HTR-8/SVneo (cell line): ENCODE results near the gene BOD1.

Experiments used
- DNase-seq: peaks from one replicate; pipeline ENCODE4 v3.0.0; 2011; ENCODE audit warnings: low spot score, mixed read lengths; ENCODE audit not compliant: insufficient read length
- FAIRE-seq: peaks from 2 replicates; lab custom pipeline; 2011; peaks lifted over from hg19 to GRCh38; lab: Jason Lieb, UNC

BOD1 gene

DNA sequence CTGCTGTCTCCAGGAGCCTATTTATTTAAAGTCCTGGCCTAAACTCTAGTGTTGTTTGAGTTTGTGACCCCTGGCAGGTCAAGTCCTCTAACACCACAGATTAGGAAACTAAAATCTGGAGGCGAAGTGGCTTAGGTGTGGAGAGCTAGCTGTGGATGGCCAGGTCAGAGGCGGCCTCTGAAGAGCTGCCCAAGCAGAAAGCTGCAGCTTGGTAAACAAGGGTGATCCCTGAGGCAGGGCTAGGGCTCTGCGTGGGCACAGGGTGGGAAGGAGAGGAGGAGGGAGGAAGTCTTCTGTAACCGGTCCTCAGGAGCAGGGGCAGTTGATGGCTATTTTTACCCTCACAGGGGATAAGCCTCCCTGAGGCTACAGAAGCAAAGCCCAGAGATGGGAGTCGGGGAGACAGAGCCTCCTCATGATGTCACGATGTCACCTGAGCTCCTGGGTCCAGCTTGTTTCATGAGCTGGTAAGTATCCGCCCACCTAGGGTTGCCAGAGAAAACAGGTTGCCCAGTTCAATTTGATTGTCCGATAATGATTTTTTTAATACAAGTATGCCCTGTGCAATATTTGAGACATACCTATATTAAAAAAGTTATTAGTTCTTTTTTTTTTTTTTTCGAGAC lies 25.9 kb upstream of the BOD1 start:
- DNase-seq (no peak), FAIRE-seq (no peak)

DNA sequence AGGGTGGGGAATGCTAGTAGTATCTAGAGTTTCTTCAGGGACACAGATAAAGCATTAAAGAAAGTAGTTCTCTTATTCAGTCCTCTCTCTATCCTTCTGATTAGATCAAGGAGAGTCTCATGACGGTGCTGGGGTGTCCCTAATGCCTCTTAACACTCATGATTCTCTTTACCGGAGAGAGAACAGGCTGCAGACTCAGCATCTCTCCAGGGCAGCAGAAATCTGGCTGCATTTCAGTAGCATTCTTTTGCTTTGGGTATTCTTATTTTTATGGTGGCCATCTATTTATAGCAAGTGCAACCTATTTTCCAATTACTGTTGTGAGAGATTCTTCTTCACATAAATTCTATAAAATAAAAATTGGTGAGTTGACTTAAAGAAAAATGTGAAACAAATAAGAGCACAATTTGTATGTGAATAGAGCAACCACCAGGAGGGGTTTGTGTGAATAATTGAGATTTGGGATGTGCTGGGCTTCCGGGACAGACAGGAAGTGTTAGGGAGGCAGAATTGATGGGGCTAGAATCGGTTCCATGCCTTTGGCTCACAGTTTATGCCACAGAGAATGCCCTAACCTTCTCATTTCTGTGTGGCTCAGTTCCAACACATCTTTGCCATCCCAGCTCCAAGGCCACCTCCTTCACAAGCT lies 23.8 kb upstream of the BOD1 start:
- DNase-seq (no peak), FAIRE-seq (no peak)

DNA sequence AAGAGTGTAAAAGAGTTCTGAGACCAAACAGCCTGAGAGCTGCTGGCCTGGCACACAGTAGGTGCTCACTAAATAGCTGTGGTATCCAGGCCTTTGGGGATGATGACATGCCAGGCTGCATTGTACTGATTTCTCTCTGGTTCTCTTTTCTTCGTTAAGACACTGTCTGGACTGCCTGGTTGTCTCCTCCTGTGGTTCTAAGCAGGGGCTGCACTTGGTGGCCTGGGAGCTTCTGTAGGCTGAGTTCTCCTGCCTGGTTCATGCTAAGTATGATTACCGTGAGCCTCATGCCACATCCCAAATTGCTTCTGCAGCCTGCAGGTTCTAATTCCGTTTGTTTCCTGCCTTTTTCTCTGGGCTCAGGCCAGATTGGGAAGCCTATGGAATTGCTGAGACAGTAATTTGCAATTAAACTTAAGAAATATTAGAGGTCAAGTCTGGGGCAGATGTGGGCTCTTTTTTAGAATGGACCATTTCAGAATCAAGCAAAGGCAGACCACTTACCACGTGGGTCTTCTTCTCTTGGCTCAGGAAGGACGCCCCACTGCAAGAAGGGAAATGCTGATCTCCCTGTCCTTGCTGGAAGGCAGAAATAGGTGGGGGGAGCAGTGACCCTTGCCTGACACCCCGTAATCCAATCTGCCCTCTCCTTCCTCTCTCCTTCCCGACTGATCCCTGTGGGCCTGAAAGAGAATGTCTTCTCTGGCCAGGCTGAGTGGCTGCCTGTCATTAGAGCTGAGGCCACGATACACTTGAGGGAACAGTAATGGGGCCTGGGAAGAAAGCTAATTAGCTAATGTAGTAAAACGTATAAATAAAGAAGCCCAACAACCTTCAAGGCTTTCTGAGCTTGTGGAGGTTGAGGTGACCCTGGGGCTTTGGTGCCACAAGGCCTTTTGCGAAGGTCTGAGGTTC lies 21.9 kb upstream of the BOD1 start:
- DNase-seq (no peak), FAIRE-seq (no peak)

DNA sequence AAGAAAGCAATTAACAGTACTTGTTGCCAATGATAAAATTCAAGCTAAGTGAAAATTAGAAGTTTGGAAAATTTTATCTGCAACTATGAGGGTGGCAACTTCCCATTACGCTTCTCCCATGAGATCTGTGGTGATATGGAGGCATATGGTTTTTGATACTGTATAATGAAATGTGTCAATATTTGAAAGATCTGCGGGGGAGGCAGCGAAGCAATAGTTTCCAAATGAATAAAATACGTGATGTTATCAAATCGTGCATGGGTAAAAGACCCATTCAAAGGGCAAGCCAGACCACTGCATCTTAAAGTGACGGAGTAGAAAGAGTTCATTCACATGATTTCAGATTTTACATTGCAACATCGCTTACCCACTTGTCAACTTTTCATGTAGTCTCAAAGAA lies 20.9 kb upstream of the BOD1 start:
- DNase-seq (no peak), FAIRE-seq (no peak)

DNA sequence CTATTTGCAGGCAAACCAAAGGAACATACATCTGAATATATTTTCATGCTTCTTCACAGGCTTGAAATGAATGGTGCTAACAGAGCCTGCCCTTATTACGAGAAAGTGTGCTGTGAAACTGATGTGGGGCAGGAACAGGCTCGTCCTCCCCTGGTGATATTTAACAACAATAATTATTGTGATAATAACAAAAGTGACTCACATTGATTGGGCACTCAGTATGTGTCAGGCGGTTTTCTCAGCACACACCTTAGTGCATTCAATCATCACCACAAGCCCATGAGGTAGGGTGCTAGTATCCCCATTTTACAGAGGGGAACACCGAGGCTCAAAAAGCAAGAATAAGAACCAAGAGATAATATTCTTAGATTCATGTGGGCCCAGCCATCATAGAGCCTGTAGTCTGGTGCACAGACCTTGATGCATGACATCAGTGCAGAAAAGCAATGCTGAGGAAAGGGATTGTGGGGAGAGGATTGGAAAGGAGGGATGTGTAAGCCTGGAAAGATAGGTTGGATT lies 18.1 kb upstream of the BOD1 start:
- FAIRE-seq = no peak
- no peak for DNase-seq

DNA sequence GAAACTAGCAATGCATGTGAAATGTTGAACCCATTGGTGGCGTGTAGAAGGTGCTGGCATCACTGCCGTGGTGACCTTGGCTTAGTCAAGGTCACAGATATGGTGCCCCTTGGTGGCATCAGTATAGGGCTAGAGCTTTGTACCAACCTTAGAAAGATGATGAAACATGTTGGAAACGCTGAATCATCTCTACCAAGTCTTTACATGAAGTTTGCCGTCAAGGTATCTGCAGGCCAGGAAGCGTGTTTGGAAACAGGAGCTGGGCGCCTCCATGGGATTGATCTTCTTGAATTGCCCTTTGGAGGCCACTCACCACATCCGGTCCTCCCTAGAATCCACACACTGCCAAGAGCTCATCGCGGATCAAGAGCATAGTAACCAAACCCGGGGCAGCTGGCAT lies 16.9 kb upstream of the BOD1 start:
- FAIRE-seq (no peak), DNase-seq (no peak)

DNA sequence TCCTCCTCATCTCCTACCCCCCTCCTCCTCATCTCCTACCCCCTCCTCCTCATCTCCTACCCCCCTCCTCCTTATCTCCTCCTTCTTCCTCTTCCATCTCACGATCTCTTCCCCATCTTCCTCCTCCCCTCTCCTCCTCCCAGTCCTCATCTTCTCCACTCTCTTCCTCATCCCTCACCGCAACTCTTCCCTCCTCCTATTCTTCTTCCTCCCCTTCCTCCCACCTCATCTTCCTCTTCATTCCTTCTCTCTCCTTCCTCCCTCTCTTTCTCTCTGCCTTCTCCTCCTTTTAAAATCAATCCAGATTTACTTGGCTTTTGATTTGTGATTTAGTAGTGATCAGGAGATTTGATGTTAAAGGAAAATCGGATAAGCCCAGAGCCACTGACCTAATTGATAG lies 15.0 kb upstream of the BOD1 start:
- DNase-seq = no peak
- no peak for FAIRE-seq

DNA sequence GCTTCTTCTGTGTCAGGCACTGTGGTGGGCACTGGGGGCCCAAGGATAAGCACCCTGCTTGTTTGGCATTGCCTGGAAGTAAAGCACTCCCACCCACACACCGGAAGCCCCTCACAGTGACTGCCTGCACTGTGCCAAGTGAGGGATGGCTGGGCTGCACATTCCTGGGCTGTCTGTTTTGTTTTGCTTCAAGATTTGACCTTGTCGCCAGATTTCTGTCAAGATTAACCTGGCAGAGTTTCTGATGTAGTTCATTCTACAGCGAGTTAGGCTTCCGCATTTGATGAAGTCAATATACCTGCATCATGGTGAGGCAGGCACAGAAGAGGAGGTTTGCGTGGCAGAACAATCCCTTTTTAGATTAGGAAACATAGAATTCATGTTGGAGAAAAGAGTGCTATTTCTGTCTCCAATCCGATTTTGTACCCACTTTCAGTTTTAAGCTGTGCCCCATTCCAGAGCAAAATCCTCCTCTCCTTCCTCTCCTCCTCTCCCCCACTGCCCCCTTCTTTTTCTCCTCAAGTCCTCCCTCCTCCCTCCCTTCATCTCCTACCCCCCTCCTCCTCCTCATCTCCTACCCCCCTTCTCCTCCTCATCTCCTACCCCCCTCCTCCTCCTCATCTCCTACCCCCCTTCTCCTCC lies 14.4 kb upstream of the BOD1 start:
- DNase-seq (no peak), FAIRE-seq (no peak)

DNA sequence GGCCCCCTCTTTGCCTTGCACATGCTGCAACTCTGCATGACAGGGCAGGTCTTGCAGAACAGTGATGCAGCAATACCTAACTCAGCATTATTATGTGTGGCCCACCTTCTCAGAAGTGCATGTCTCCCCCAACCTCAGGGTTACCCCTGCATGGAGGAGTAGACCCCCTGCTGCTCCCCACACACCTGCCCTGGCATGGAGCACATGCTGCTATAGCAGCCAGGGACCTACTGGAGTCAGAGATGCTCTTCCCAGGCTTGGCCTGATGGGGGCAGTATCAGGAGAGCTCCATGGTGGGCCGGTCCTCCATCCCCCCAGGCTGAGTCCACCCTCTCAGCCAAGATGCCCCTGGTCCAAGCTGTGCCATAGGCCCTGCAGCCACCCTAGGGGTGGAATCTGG lies 13.2 kb upstream of the BOD1 start:
- DNase-seq (no peak), FAIRE-seq (no peak)

DNA sequence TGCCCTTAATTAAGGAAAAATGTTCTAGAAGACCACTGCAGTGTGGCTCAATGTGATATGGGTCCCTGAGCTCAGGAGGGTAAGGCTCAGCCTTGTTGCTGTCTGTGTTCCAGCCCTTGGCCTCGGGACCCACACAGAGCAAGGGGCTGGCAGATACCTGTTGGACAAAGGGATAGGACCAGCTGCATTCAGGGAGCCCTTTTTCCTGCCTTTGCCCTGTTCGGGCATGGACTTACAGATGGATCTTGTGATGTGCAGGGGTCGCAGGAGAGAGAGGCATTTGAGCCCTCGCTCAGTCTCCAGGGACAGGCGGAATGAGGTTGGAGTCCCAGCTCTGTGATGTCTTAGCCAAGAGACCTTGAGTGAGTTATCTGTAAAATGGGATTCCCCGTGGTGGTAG lies 12.1 kb upstream of the BOD1 start:
- FAIRE-seq = no peak
- DNase-seq = no peak

DNA sequence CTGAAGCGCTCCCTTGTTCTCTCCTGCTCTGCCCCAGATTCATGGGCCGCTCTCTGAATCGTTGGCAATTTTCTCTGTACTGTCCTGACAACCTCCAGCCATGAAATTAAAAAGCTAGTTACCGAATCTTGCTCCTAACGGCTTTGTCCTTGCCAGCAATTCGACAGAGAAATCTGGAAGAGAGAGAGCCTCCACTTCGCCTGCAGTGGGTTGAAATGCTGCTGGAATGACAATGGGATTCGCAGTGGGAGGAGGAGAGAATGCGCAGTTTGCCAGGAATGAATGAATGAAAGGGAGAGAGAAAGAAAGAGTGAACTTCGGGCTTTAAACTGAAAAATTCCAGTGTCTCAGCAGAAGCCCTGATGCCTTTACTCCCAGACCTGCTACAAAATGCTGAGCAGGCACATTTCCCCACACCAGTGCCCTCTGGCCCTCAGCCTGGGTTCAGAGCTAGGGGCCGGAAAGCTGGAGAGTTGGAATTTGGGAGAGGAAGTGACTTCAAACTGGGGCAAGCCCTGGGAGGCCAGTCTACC lies 11.5 kb upstream of the BOD1 start:
- DNase-seq (no peak), FAIRE-seq (no peak)

DNA sequence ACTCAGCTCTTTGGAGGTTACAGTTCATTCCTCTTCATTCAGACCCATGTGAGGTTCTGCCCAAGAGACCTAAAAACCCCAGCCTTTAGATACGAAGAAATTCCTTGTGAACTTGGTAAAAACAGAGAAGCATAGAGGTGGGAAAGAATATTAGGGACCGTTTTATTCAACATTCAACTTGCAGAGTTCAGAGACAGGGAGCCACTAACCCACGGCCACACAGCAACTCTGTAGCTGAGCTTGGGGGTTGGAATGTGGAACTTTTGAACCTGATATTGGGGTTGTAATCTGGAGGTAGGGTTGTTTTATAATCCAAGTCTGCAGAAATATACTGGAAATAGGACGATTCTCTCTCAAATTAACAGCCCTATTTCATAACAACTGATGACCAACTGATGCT lies 10.8 kb upstream of the BOD1 start:
- FAIRE-seq = no peak
- no peak for DNase-seq

DNA sequence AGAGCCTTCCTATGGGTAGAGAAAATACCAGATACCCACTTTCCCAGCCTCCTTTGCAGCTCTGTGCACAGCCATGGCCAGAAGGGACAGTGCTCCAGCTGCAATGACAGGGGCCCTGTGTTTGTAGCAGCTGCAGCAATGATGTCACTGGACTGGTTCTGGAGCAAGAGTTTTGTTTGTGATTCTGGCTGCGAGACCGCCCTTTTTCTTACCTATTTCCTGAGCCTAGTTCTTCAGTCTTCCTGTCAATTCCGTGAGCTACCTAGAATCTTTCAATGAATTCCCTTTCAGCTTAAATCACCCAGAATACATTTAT lies 10.0 kb upstream of the BOD1 start:
- FAIRE-seq (no peak), DNase-seq (no peak)

DNA sequence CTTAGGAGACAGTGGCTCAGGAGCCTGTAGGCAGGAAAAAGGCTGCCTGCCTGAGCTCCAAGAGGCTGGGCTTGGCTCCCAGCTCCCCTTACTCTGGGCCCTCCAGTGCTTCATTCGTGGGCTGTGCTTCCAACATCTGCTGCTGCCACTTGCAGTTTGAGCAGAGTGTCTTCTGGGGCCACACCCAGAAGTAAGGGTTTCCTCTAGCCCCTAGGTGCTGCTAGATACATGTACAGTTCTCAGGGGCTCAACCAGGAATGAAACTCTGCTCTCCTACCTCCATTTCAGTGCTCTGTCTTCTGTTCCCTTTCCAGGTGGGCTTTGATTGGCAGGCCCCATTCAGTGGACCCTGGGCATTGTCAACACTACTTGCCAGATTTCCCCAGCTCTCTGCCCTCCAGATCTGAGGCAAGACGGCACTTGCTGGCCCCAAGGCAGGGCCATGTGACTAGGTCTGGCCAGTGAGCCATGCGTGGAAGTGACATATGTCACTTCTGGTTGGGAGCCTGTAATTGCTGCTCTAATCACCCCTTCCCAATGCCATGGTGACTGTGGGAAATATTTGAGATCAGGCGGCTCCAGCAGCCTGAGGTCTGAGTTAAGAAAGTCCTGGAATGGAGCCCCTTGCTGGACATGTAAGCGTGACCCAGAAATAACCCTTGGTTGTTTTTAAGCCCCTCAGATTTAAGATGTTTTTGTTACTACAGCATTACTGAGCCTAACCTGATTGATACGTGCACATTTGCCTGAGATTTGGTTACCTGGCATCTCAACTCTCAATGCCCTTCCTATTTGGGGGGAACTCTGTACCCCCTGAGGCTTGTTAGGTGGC lies 9.4 kb upstream of the BOD1 start:
- FAIRE-seq (no peak), DNase-seq (no peak)

DNA sequence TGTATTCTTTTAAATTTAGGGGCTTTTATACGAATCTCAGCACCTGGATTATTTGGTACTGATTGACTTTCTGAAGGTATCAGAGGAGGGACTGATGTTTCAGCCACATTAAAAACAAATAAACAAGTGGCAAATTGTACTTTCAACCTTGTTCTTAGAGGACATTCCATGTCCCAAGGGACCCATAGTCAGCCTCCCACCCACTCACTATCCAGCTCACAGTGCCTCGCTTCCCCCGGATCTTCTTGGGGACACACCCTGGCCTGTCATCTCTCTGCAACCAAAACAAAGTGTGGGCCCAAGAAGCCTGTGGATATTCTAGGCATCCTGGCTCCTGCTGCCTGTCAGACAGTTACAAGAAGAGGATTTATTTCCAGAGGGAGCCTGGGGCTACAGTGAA lies 8.8 kb upstream of the BOD1 start:
- FAIRE-seq = no peak
- DNase-seq = no peak

DNA sequence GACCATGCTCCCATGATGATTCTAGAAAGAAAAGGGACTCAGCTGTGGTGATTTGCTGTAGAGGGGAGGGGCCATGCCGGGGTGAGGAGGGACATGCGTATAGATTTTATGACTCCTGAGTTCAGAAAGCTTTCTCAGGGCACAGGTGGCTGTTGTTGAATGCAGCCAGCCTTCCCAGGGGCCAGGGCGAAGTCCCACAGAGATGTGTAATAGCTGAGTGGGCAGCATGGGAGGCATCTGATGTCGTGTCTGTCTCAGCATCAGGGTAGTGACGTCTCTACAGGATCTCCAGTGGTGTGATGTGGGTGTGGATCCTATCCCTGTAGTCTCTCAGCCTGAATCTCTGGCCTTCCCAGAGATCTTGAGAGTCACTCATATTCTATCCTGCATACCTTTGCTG lies 7.8 kb upstream of the BOD1 start:
- FAIRE-seq = no peak

DNA sequence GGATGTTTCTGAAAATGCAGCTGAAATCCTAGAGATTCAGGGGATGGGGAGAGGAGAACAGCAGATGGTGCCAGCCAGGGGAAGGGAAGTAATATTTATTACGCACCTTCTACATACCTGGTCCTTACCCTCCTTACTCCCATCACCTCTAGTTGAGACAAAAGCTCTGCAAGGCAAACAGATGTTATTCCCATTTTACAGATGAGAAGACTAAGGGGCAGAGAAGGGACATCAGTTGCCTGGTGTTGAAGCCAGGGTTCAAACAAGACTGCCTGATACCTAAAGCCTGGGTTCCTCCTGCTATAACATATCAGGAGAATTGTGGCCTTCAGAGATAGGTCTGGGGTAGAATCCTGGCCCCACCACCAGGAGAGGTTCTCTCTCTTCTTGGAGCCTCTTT lies 7.3 kb upstream of the BOD1 start:
- FAIRE-seq = no peak
- DNase-seq = no peak

More for the DNA sequence above, 7.8 kb upstream of the BOD1 start:
- DNase-seq = no peak

DNA sequence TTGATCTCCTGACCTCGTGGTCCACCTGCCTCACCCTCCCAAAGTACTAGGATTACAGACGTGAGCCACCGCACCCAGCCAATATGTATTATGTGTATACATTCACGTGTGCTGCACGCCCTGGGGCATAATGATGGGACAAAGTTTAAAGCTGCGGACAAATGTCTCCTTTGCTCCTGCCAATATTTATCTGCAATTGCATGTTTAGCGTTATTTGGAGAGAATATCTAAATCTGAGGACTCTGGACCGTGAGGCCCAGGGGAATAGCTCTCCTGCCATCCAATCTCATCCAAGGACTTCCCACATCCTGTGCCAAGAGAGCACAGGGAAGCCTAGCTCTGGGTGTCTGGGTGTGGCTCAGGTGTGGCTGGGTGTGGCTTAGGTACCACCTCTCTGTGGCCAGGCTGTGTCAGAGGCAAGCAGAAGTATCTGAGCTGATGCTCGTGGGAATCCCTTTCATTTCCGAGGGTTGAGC lies 6.9 kb upstream of the BOD1 start:
- no peak for DNase-seq
- FAIRE-seq = no peak

DNA sequence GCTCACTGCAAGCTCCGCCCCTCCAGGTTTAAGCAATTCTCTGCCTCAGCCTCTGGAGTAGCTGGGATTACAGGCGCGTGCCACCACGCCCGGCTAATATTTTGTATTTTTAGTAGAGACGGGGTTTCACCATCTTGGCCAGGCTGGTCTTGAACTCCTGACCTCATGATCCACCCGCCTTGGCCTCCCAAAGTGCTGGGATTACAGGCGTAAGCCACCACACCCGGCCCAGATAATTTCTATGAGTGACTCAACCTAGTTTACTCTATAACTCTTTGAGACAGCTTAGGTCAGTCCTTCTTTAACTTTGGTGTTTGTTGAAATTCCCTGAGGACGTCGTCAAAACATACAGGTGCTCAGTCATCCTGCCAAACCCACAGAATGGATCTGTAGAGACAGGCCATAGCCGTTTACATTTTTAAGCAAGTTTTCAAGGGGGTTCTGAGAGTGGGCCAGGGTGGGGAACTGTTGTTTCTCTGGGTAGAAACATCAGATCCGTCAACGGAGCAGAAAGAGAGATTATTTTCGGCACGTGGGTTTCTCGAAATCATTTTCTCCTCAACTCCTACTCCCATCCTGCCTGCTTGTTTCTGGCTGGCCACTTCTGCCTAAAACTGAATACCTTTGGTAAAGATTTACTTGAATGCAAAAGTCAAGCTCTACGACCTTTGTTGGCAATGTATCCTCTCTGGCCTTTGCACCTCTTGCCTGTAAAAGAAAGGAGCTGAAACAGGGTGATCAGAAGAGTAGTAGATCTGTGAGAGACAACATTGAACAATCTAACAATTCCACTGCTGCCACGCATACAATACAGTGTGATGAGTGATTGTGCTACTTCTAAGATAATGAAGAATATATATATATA lies 6.0 kb upstream of the BOD1 start:
- no peak for FAIRE-seq
- no peak for DNase-seq
